ENCODE data around the gene BEST1.
A peak's percentile ranks its signal among the peaks of the same experiment; 100 is the strongest.
"Not testable (repeated sequence)": the region's sequence is repeated elsewhere in the genome, so short reads cannot be mapped to it uniquely, and the experiment has no call there.

The BEST1 gene

DNA sequence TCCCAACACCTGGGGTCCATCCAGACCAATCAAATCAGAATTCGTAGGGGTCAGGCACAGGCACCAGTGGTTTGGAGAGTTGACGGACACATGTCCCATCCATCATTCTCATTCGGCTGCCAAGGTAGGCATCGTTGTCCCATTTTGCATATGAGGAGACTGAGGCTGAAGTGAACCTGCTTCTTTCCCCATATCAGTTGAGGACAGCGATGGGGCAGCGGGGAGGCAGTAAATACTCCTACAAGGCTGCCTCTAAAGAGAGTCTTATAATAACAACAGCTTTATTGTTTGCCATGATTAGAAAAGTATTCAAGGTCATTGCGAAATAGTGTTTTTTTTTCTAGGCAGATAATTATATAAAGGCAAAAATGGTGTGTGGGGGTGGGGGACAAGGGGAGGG lies 1.6 kb upstream of the BEST1 start:
- DNase-seq (ENCODE audit: low read depth in 2 of 2) = no peak

DNA sequence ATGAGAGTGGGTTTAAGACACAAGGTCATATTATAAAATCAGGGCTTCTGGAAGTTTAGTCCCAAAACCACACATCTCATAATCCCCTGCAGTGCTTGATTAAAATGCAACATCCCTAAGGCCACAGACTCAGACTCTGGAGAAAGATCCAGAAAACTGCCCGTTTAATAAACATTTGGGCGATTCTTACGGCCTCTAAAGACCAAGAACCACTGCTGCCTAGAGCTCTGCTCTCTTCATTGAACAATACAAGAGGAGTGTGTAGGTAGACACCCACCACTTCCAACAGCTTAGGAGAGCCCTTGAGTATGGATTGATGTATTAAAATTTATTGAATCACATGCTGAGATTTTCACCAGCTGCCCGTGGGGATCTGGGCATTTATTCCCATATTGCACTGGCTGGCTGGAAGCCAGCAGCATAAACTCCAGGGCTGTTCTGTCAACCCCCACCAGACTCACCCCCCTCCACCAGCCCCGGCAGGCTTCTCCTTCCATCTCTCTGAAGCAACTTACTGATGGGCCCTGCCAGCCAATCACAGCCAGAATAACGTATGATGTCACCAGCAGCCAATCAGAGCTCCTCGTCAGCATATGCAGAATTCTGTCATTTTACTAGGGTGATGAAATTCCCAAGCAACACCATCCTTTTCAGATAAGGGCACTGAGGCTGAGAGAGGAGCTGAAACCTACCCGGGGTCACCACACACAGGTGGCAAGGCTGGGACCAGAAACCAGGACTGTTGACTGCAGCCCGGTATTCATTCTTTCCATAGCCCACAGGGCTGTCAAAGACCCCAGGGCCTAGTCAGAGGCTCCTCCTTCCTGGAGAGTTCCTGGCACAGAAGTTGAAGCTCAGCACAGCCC lies 749 bp upstream of the BEST1 start:
- DNase-seq (ENCODE audit: low read depth in 2 of 2) = peak; percentile 94 to 95

DNA sequence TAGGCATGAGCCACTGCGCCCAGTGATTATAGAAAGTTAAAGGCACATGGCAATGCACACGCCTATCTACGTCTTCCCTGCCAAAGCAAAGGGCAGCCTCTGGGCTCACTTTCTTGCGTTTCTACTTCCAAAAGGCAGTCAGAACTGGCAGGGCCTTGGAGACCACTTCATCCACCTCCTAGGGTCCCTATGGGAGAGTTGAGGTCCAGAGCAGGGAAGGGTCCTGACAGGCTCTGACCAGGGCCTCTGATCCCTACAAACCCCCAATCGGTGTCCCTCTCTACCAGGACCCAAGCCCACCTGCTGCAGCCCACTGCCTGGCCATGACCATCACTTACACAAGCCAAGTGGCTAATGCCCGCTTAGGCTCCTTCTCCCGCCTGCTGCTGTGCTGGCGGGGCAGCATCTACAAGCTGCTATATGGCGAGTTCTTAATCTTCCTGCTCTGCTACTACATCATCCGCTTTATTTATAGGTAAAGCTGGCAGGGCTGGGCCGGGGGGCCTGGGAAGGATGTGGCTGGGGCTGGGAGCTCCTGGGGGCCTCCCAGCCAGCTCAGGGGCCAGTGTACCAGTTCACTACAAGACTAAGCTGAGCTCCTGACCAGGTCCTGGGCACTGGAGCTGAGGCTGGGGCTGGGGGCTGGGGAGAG lies 1.5 kb downstream of the BEST1 start:
- DNase-seq (ENCODE audit: low read depth in 2 of 2) = no peak

DNA sequence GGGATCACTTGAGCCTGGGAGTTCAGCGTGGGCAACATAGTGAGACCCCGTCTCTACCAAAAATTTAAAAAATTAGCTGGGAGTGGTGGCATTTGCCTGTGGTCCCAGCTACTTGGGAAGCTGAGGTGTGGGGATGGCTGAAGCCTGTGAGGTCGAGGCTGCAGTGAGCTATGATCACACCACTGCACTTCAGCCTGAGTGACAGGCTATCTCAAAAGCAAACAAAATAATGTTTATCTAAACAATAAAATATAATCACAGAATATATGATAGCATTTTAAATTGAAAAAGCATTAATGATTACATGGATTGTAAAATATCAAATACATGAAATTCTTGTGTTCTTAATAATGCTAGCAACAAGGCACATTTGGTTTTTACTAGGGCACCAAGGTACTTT lies 2.7 kb downstream of the BEST1 start:
- no peak for DNase-seq (ENCODE audit: low read depth in 2 of 2)

- DNase-seq (ENCODE audit: low read depth in 2 of 2) = not testable (repeated sequence)
Measured at GRCh38 chr11:61953632-61954031, 3.5 kb downstream of the BEST1 start.

- no peak for DNase-seq (ENCODE audit: low read depth in 2 of 2)
Measured at GRCh38 chr11:61954106-61954850, 4.1 kb downstream of the BEST1 start.

DNA sequence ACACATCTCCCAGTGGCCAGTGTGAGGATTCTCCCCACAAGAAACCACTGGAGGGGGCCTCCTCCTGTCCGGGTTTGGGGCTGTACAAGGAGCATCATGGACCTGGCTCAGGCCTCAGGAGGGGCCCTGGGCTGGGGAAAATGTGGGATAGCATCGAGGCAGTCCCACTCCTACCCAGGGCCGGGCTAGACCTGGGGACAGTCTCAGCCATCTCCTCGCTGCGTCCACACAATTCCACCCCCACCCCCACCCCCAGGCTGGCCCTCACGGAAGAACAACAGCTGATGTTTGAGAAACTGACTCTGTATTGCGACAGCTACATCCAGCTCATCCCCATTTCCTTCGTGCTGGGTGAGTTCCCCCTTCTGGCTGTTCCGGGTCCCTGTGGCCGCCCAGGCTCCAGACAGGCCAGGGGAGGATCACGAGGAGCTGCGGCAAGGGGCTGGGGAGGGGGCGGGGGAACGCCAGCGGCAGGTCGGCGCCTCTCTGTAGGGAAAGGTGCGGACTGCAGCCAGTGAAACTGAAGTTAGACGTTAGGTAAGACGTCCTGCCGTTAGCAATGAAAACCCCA lies 4.8 kb downstream of the BEST1 start:
- DNase-seq (ENCODE audit: low read depth in 2 of 2) = peak in 1 of 2 experiments; percentile 57

DNA sequence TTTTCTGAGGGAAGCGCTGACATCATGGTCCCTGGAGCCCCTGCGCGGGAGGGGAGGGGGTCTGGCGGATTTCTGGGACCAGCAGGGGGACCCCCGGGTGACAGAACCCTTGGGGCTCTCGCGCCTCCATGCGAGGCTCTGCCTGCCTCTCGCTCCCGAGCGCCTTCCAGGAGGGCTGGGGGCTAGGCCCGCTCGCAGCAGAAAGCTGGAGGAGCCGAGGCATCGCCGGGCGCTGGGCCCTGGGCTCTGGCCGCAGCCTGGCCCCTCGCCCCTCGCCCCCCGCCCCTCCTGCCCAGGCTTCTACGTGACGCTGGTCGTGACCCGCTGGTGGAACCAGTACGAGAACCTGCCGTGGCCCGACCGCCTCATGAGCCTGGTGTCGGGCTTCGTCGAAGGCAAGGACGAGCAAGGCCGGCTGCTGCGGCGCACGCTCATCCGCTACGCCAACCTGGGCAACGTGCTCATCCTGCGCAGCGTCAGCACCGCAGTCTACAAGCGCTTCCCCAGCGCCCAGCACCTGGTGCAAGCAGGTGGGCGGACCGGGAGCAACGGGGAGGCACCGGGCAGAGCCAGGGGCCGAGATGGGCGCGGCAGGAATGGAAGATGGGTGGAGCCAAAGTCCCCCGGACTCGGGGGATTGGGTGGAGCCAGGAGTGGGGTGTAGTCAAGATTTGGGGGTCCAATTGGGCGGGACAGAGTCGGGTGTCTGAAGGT lies 5.4 kb downstream of the BEST1 start:
- DNase-seq (ENCODE audit: low read depth in 2 of 2) = no peak

GRCh38 chr11:61956191-61957020 lies 6.3 kb downstream of the BEST1 start:
- no peak for DNase-seq (ENCODE audit: low read depth in 2 of 2)

DNA sequence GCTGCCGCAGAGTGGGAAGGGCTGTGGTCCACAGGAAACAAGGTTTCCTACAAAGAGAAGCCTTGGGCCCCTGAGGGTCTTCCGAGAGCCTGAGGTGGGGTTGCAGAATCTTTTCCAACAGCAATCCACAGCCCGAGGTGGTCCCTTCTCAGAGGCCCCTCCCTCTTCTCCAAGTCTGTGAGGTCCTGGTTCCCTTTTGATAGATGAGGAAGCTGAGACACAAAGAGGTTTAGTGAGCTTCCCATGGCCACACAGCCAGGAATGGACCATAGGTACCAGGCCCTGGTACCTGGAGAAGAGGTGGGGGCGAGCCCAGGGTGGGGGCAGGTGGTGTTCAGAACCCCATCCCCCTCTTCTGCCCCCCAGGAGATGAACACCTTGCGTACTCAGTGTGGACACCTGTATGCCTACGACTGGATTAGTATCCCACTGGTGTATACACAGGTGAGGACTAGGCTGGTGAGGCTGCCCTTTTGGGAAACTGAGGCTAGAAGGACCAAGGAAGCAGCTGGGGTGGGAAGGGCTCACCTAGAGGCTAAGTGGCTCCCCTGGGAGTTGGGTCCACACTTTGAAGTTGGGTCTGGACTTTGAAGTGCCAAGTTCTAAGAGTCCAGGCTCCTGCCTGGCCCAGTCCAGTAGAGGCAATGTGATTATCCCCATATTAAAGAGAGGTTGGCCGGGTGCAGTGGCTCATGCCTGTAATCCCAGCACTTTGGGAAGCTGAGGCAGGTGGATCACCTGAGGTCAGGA lies 7.0 kb downstream of the BEST1 start:
- DNase-seq (ENCODE audit: low read depth in 2 of 2) = no peak

GRCh38 chr11:61958590-61958989 lies 8.4 kb downstream of the BEST1 start:
- DNase-seq (ENCODE audit: low read depth in 2 of 2) = no peak

DNA sequence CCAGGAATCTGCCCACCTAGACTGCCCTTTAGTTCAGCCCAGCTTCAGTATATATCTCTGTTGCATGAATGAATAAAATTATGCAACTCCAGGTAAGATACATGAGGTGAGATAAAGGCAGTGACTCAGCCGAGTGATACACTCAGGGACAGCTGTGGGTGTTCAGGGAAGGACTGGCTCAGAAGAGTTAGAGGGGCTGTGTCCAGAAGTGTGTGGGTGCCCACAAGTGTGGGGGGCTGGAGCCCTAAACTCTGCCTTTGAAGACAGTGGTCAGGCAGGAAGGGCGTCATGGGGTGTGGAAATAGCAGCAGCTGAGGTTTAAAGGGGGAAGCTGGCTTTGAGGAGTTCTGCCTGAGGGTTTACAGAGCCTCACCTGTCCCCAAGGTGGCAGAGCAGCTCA lies 9.0 kb downstream of the BEST1 start:
- no peak for DNase-seq (ENCODE audit: low read depth in 2 of 2)

- no peak for DNase-seq (ENCODE audit: low read depth in 2 of 2)
Measured at GRCh38 chr11:61959678-61960077, 9.5 kb downstream of the BEST1 start.

DNA sequence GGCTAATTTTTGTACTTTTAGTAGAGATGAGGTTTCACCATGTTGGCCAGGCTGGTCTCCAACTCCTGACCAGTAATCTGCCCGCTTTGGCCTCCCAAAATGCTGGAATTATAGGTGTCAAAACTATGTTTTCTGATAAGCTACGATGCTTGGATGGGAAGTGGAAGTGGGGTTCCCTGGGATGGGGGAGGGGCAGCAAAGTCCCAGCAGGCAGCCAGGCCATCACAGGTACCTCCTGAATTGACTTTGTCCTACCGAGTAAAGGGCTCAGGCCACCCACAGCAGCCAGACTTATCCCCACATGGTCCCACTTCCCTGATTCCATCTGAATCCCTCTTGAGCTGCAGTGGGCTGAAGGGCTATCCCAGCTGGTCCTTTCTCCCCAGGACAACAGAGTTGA lies 10.4 kb downstream of the BEST1 start:
- DNase-seq (ENCODE audit: low read depth in 2 of 2) = no peak

DNA sequence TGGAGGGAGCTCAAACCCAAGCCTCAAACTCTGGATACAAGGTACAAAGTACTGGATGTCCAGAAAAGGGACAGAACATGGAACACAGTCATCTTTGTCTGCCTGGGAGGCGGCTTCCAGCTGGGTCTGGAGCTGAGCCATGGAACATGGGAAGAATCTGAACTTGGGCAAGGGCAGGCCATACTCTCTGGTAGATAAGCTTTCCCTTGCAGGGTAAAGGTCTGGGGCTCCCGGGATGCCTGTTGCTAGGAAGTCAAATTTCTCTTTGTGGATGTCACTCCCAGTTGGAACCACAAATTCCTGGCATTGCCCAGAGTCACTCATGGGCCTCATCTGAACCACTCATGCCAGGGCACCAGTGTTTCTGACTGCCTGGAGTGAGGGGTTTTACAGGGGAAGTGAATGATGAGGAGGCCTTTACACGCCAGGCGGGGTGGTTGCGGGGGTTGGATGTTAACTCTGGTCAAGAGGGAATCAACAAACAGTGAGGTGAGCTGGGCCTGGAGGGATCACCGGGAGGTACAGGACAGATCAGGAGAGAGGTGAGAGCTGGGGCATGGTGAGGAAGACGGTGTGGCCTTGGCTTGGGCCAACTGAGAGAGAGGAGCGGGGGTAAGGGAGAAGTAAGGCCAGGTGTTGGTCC lies 11.5 kb downstream of the BEST1 start:
- no peak for DNase-seq (ENCODE audit: low read depth in 2 of 2)

- DNase-seq (ENCODE audit: low read depth in 2 of 2) = no peak
Measured at GRCh38 chr11:61962213-61963015, 12.3 kb downstream of the BEST1 start.

DNA sequence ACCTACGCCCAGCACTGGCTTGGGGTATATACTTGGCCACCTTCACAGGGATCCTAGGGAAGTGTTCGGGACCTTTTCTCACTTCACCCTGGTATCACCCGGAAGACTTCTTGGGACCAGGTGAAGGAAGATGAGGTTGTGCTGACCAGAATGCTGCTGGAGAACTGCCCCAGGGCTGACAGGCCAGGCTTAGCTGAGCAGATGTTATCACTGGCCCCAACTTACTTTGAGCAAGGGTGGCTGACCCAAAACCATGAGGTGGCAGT lies 12.8 kb downstream of the BEST1 start:
- no peak for DNase-seq (ENCODE audit: low read depth in 2 of 2)

GRCh38 chr11:61963282-61964057 lies 13.3 kb downstream of the BEST1 start:
- no peak for DNase-seq (ENCODE audit: low read depth in 2 of 2)
